A549 (cell line): ENCODE data around the gene KHNYN. TPM values are rescaled to one million over a fixed set of nuclear protein-coding genes. Genes with fewer than 3 reads are reported as not detected.

Experiments
- ATAC-seq, 2 experiments: fragments of 200-7000 bp in 1 of 2; fragments of >200 bp in 1 of 2; cut with Nextera tagmentation in 1 of 2; cut with Tn5 transposase in 1 of 2; 3 replicates each; pipeline versions ENCODE4 v1.8.0 to v1.9.1; 2018 to 2020; ENCODE audit warnings: mild to moderate bottlenecking in 1 of 2, moderate library complexity in 1 of 2
- CTCF ChIA-PET: fragments of 300-600 bp; sonication (Branson Sonifier 250); formaldehyde crosslinking; extraction: SDS; loops from one replicate; lab custom pipeline; 2021; ENCODE audit warnings: antibody characterized with exemption, inconsistent platforms; lab: Yijun Ruan, JAX
- POLR2A ChIA-PET: fragments of 350-600 bp; formaldehyde crosslinking; extraction: SDS; loops from one replicate; lab custom pipeline; 2021; ENCODE audit warnings: antibody characterized with exemption, inconsistent platforms; lab: Yijun Ruan, JAX
- DNase-seq, 2 experiments: peaks; one replicate each; pipeline versions ENCODE4 v3.0.0 to v3.0.0-alpha.2; 2011 to 2016; ENCODE audit warnings: low read depth in 1 of 2, low spot score in 1 of 2
- FAIRE-seq: peaks from 2 replicates; lab custom pipeline; 2011; peaks lifted over from hg19 to GRCh38; lab: Jason Lieb, UNC
- H3K27ac ChIP-seq, 2 experiments: fragments of >200 bp; sonication (Bioruptor Twin); formaldehyde crosslinking; 3 replicates each; pipeline ENCODE4 v1.5.1; 2016 to 2017
- H3K4me1 ChIP-seq: fragments of >200 bp; sonication (Bioruptor Twin); formaldehyde crosslinking; 3 replicates; pipeline ENCODE4 v1.6.1; 2016
- H3K4me2 ChIP-seq: fragments of >200 bp; sonication (Bioruptor Twin); formaldehyde crosslinking; 3 replicates; pipeline ENCODE4 v1.6.1; 2016
- H3K4me3 ChIP-seq: fragments of >200 bp; sonication (Bioruptor Twin); formaldehyde crosslinking; 3 replicates; pipeline ENCODE4 v1.5.1; 2016
- H3K9me3 ChIP-seq: fragments of >200 bp; sonication (Bioruptor Twin); formaldehyde crosslinking; 3 replicates; pipeline ENCODE4 v1.6.1; 2016
- BCL3 ChIP-seq: fragments of >200 bp; sonication (Bioruptor Twin); formaldehyde crosslinking; IDR thresholded peaks from 3 replicates; pipeline ENCODE4 v1.6.1; 2016
- BHLHE40 ChIP-seq: IDR thresholded peaks from 2 replicates; pipeline ENCODE4 v1.6.1; 2012; ENCODE audit warnings: low read depth, low read length, inconsistent platforms
- CHD4 ChIP-seq: fragments of 200-600 bp; sonication (generic); IDR thresholded peaks from 2 replicates; pipeline ENCODE4 v1.6.1; 2016; ENCODE audit warnings: antibody characterized with exemption, mild to moderate bottlenecking, borderline replicate concordance
- EHF ChIP-seq: fragments of 250-450 bp; sonication (Bioruptor Pico); IDR thresholded peaks from 2 replicates; pipeline ENCODE4 v1.5.0; 2020; ENCODE audit warnings: mild to moderate bottlenecking
- FOXS1 ChIP-seq: fragments of 250-450 bp; sonication (Bioruptor Pico); IDR thresholded peaks from 2 replicates; pipeline ENCODE4 v1.5.0; 2020; ENCODE audit warnings: mild to moderate bottlenecking, moderate library complexity
- HEYL ChIP-seq: fragments of 250-450 bp; sonication (Bioruptor Pico); IDR thresholded peaks from 2 replicates; pipeline ENCODE4 v1.8.0; 2021; ENCODE audit warnings: mild to moderate bottlenecking, moderate library complexity
- HOXA7 ChIP-seq: fragments of 250-450 bp; sonication (Bioruptor Pico); IDR thresholded peaks from 2 replicates; pipeline ENCODE4 v1.5.0; 2020; ENCODE audit warnings: mild to moderate bottlenecking, moderate library complexity
- HOXB13 ChIP-seq: fragments of 250-450 bp; sonication (Bioruptor Pico); IDR thresholded peaks from 2 replicates; pipeline ENCODE4 v1.5.0; 2020; ENCODE audit warnings: low read depth, mild to moderate bottlenecking, moderate library complexity
- HOXB5 ChIP-seq: fragments of 250-450 bp; sonication (Bioruptor Pico); IDR thresholded peaks from 2 replicates; pipeline ENCODE4 v1.5.0; 2020; ENCODE audit warnings: mild to moderate bottlenecking, moderate library complexity
- JUNB ChIP-seq: fragments of >200 bp; sonication (Bioruptor Twin); formaldehyde crosslinking; IDR thresholded peaks from 2 replicates; pipeline ENCODE4 v1.6.1; 2016
- MAFK ChIP-seq: fragments of 450-650 bp; IDR thresholded peaks from 2 replicates; pipeline ENCODE4 v1.6.1; 2014; ENCODE audit not compliant: partially characterized antibody
- MAX ChIP-seq: IDR thresholded peaks from 2 replicates; pipeline ENCODE4 v1.6.1; 2012
- MYC ChIP-seq: IDR thresholded peaks from 2 replicates; pipeline ENCODE4 v1.6.1; 2012; ENCODE audit warnings: mild to moderate bottlenecking, inconsistent platforms, low read length, improper control_type of control experiment, borderline replicate concordance
- NFE2L2 ChIP-seq: fragments of 150-350 bp; conservative IDR thresholded peaks from 2 replicates; pipeline ENCODE4 v1.6.1; 2014; ENCODE audit warnings: low read length
- RAD21 ChIP-seq, 2 experiments: fragments of >200 bp in 1 of 2; sonication (Bioruptor Twin) in 1 of 2; formaldehyde crosslinking in 1 of 2; IDR thresholded peaks in 1 of 2; conservative IDR thresholded peaks in 1 of 2; 2 replicates in 1 of 2; 3 replicates in 1 of 2; pipeline ENCODE4 v1.6.1; 2012 to 2018; ENCODE audit warnings: inconsistent platforms in 1 of 2
- RFX5 ChIP-seq: fragments of 450-650 bp; IDR thresholded peaks from 2 replicates; pipeline ENCODE4 v1.7.1; 2014; ENCODE audit warnings: antibody characterized with exemption, mild to moderate bottlenecking, moderate library complexity
- SMC3 ChIP-seq: fragments of >200 bp; sonication (Bioruptor Twin); formaldehyde crosslinking; IDR thresholded peaks from 3 replicates; pipeline ENCODE4 v1.6.1; 2018; ENCODE audit warnings: inconsistent platforms
- TFCP2L1 ChIP-seq: fragments of 250-450 bp; sonication (Bioruptor Pico); IDR thresholded peaks from 2 replicates; pipeline ENCODE4 v1.5.0; 2021; ENCODE audit warnings: mild to moderate bottlenecking
- USF2 ChIP-seq: fragments of 450-650 bp; IDR thresholded peaks from 2 replicates; pipeline ENCODE4 v1.6.1; 2014; ENCODE audit warnings: antibody characterized with exemption
- ZFP36 ChIP-seq: fragments of 450-650 bp; IDR thresholded peaks from 2 replicates; pipeline ENCODE4 v1.6.1; 2014; ENCODE audit warnings: borderline replicate concordance; ENCODE audit not compliant: partially characterized antibody
- WGBS: methylation state at CpG from one replicate; pipeline ENCODE4 v1.1.6; 2017; ENCODE audit errors: missing lambda C conversion rate; 5-methylcytosine and 5-hydroxymethylcytosine counted together
- polyA plus RNA-seq, 4 experiments: library from polyadenylated mRNA; depleted of rRNA in 3 of 4; stranded (reverse); fragments of >200 nt; fragmentation: RNase III in 1 of 4; extraction: RNeasy Plus Mini Kit Qiagen cat#74134 plus additional on column Dnase treatment in 1 of 4; gene quantifications; 2 replicates in 3 of 4; 3 replicates in 1 of 4; pipeline ENCODE4 v1.2.3, GENCODE V29; 2011 to 2017
- TF ChIP-seq, protein P1 (sequence below): fragments of 150-350 bp; IDR thresholded peaks from 2 replicates; pipeline ENCODE4 v1.6.1; 2014; ENCODE audit warnings: low read depth, mild to moderate bottlenecking, low read length

Gene KHNYN
- polyA plus RNA-seq, 2 of the 4 experiments (the other 2 are of a cell fraction): 19.0 to 26.4 TPM

- FAIRE-seq (no peak), DNase-seq (peak in 1 of 2 experiments; percentile 14), ATAC-seq (no peak)
- no peak overlapping the region for H3K4me2 ChIP-seq
- 41% methylated on average over 3 of the region's 3 CpGs for WGBS
- TF ChIP-seq TFCP2L1 (CRISPR knock-in tag) (no peak), HEYL (no peak), RAD21 (conservative IDR thresholded peaks at IDR 0.05 in 1 of 2, IDR thresholded peaks at IDR 0.05 in 1 of 2) (no peak), USF2 (no peak), JUNB (no peak), ZFP36 (no peak), RFX5 (no peak), SMC3 (no peak), HOXB5 (no peak), HOXB13 (CRISPR knock-in tag) (no peak), CHD4 (no peak)
- ChIA-PET POLR2A (no interaction called here), CTCF (interaction anchor here (1.1 to 1.2 kb wide), 2 partner anchors 38 to 61 kb away, joined by 4 to 6 read pairs; no protein-coding TSS in a partner anchor)
- peaks cover 23% of the 10 kb centered on the region for H3K4me1 ChIP-seq
- H3K4me3 ChIP-seq: no peak overlapping the region
- no peak overlapping the region for H3K27ac ChIP-seq
- H3K9me3 ChIP-seq: no peaks in the 10 kb centered on the region
Measured at GRCh38 chr14:24394275-24394674, 35.5 kb upstream of the KHNYN start.

- TF ChIP-seq RFX5: no peak
- peak; percentile 71 for TF ChIP-seq MAFK
- TF ChIP-seq, all 56 proteins: peak for 1
- no peak for FAIRE-seq
- Histone ChIP-seq H3K27ac (no peak overlapping the region), H3K4me3 (no peak overlapping the region), H3K4me2 (no peak overlapping the region), H3K9me3 (no peaks in the 10 kb centered on the region), H3K4me1 (peaks cover 23% of the 10 kb centered on the region)
- 69% methylated on average over 8 of the region's 8 CpGs for WGBS
- no peak for DNase-seq
- no peak for ATAC-seq
- ChIA-PET CTCF (interaction anchor here (1.1 to 2.3 kb wide), 7 partner anchors 14 to 75 kb away, joined by 3 to 11 read pairs (median 4); no protein-coding TSS in a partner anchor), POLR2A (interaction anchor here (1.7 kb wide), 1 partner anchor 34 kb away, joined by 4 read pairs; the partner anchor contains the start of gene KHNYN)
Measured at GRCh38 chr14:24395609-24396582, 33.9 kb upstream of the KHNYN start.

DNA sequence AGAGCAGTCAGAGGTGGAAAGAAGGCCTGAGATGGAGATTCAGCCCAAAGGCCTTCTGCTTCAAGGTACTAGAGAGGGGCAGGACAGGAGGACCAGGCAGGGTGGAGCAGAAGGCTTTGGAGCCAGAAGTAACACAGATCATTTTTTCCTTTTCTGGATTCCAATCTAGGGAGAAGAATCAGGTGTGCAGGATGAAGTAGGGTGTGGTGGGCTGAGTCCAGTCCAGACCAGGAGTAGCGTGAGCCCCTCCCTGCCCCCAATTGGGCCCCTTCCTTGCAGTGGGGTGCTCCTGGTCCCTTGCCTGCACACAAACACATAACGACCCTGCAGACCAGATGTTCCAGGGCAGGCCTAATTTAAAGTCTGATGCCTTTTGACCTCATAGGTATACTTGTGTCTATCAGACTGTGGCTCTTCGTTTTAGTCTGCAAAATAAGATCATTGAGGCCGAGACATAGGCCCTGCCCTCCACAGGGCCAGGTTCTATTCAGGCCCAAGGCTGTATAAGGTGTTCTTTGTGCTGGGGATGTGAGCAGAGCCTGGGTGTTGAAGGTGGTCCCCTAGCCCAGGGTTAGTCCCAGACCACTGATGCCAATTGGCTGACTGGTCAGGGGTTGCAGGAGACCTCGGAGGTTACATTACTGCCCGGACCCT is 32.0 kb upstream of the KHNYN start:
- H3K4me2 ChIP-seq: no peak overlapping the region
- CTCF ChIA-PET: interaction anchor here (0.9 to 4.3 kb wide), 6 partner anchors 14 to 64 kb away, joined by 3 to 16 read pairs (median 4); no protein-coding TSS in a partner anchor

More for the DNA sequence above, 32.0 kb upstream of the KHNYN start:
- no peak overlapping the region for H3K27ac ChIP-seq
- no peak for ATAC-seq
- TF ChIP-seq HOXA7: no peak
- TF ChIP-seq FOXS1: no peak
- no peak for TF ChIP-seq NFE2L2
- no peak for TF ChIP-seq BHLHE40
- no peak for TF ChIP-seq MAX
- TF ChIP-seq MYC: no peak
- TF ChIP-seq BCL3: no peak
- TF ChIP-seq, protein P1, sequence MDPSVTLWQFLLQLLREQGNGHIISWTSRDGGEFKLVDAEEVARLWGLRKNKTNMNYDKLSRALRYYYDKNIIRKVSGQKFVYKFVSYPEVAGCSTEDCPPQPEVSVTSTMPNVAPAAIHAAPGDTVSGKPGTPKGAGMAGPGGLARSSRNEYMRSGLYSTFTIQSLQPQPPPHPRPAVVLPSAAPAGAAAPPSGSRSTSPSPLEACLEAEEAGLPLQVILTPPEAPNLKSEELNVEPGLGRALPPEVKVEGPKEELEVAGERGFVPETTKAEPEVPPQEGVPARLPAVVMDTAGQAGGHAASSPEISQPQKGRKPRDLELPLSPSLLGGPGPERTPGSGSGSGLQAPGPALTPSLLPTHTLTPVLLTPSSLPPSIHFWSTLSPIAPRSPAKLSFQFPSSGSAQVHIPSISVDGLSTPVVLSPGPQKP: no peak
- TF ChIP-seq EHF (CRISPR knock-in tag): no peak
- no peak for TF ChIP-seq HEYL
- no peak overlapping the region for H3K4me3 ChIP-seq
- no peak for DNase-seq
- no peak for FAIRE-seq
- H3K4me1 ChIP-seq: peaks cover 13% of the 10 kb centered on the region; the same call in 2 of the 3 replicates
- POLR2A ChIA-PET: no interaction called here
- WGBS: 89% methylated on average over 6 of the region's 6 CpGs
- H3K9me3 ChIP-seq: no peaks in the 10 kb centered on the region
